ENCODE data around the gene KLRG1.

KLRG1 gene

GRCh38 chr12:8989413-8989812 is at the start of gene KLRG1:
Gene KLRG1, plus strand, starts transcription at chr12:8989546. Its CDS starts 90 bp downstream, at chr12:8989636.
- no peak for DNase-seq (ENCODE audit: low spot score)

GRCh38 chr12:8941691-8942478 is 47.5 kb upstream of the KLRG1 start:
- no peak for DNase-seq (ENCODE audit: low spot score)

GRCh38 chr12:8943565-8944186 is 45.7 kb upstream of the KLRG1 start:
- no peak for DNase-seq (ENCODE audit: low spot score)

GRCh38 chr12:8946733-8947132 is 42.6 kb upstream of the KLRG1 start:
- DNase-seq (ENCODE audit: low spot score), result no peak

- DNase-seq (ENCODE audit: low spot score), result no peak
These were observed 41.6 kb upstream of the KLRG1 start for GRCh38 chr12:8947737-8948136.

GRCh38 chr12:8948701-8949341 is 40.5 kb upstream of the KLRG1 start:
- peak; percentile 52 for DNase-seq (ENCODE audit: low spot score)

GRCh38 chr12:8949342-8950220 is 39.8 kb upstream of the KLRG1 start, which contains the start of gene M6PR:
Gene M6PR, minus strand, starts transcription at chr12:8949645. Its CDS starts 3,241 bp downstream, at chr12:8946404.
- DNase-seq (ENCODE audit: low spot score), result peak; percentile 98

GRCh38 chr12:8950221-8950527 is 39.2 kb upstream of the KLRG1 start:
- DNase-seq (ENCODE audit: low spot score), result no peak

GRCh38 chr12:8950702-8951478 is 38.5 kb upstream of the KLRG1 start:
- no peak for DNase-seq (ENCODE audit: low spot score)

- no peak for DNase-seq (ENCODE audit: low spot score)
These were observed 37.6 kb upstream of the KLRG1 start for GRCh38 chr12:8951744-8952143.

GRCh38 chr12:8953773-8954402 is 35.5 kb upstream of the KLRG1 start:
- no peak for DNase-seq (ENCODE audit: low spot score)

- no peak for DNase-seq (ENCODE audit: low spot score)
These were observed 33.3 kb upstream of the KLRG1 start for GRCh38 chr12:8956073-8956472.

GRCh38 chr12:8956772-8957171 is 32.6 kb upstream of the KLRG1 start:
- DNase-seq (ENCODE audit: low spot score), result no peak

GRCh38 chr12:8957561-8957960 is 31.8 kb upstream of the KLRG1 start:
- no peak for DNase-seq (ENCODE audit: low spot score)

- DNase-seq (ENCODE audit: low spot score), result no peak
These were observed 31.3 kb upstream of the KLRG1 start for GRCh38 chr12:8958066-8958465.

- DNase-seq (ENCODE audit: low spot score), result no peak
These were observed 29.2 kb upstream of the KLRG1 start for GRCh38 chr12:8960176-8960575.

GRCh38 chr12:8968761-8969160 is 20.6 kb upstream of the KLRG1 start:
- no peak for DNase-seq (ENCODE audit: low spot score)

- no peak for DNase-seq (ENCODE audit: low spot score)
These were observed 19.4 kb upstream of the KLRG1 start for GRCh38 chr12:8969861-8970411.

- no peak for DNase-seq (ENCODE audit: low spot score)
These were observed 18.9 kb upstream of the KLRG1 start for GRCh38 chr12:8970432-8970831.

- DNase-seq (ENCODE audit: low spot score), result no peak
These were observed 9.2 kb upstream of the KLRG1 start for GRCh38 chr12:8980137-8980536.

Measured in AG08395 (cell line).